ENCODE measurements around the gene PLXNB2. TPM values are rescaled to one million over a fixed set of nuclear protein-coding genes. Genes with fewer than 3 reads are reported as not detected.

PLXNB2 gene
- polyA plus RNA-seq, 1 donor from 2014 or later, result 38.6 TPM

DNA sequence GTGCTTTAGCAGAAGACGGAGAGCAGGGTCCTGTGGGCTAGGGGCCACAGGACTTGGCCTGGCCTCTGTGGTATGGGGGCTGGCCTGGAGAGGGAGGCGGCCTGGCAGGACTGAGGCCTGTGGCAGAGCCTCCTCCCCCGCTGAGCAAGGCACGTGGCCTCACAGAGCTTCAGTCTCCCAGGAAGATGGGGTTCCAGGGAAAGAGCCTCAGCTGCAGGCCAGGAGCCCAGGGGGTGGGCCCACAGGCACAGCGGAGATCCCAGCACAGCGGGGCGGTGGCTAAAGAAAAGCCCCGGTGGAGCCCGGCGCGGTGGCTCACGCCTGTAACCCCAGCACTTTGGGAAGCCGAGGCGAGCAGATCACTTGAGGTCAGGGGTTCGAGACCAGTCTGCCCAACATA lies 48.1 kb downstream of the PLXNB2 start:
- no peaks in the 10 kb centered on the region for H3K9me3 ChIP-seq (ENCODE audit: low read length)
- peaks cover 6% of the 10 kb centered on the region for H3K79me2 ChIP-seq (replicated peaks; ENCODE audit: insufficient read depth, low read length)
- no peaks in the 10 kb centered on the region for H3K36me3 ChIP-seq (ENCODE audit: insufficient read depth, low read length)
- no peak overlapping the region for H3K4me2 ChIP-seq (ENCODE audit: low read length)
- no peak overlapping the region for H2AFZ ChIP-seq (ENCODE audit: low read depth, low read length)
- H3K27ac ChIP-seq (ENCODE audit: low read length), result no peak overlapping the region
- H3F3A ChIP-seq (ENCODE audit: insufficient read depth, low read length, poor library complexity, severe bottlenecking), result no peaks in the 10 kb centered on the region
- H3K9ac ChIP-seq (ENCODE audit: low read length), result no peak overlapping the region
- no peaks in the 10 kb centered on the region for H3K27me3 ChIP-seq (ENCODE audit: insufficient read depth, low read depth, low read length)
- H3K4me3 ChIP-seq (ENCODE audit: low read length), result no peak overlapping the region
- no peak for TF ChIP-seq EP300 (conservative IDR thresholded peaks at IDR 0.05; ENCODE audit: poor library complexity, severe bottlenecking)
- TF ChIP-seq TAF1 (IDR thresholded peaks at IDR 0.05; ENCODE audit: low read depth), result no peak
- no peak for TF ChIP-seq EZH2 (IDR thresholded peaks at IDR 0.05; ENCODE audit: borderline replicate concordance, insufficient read depth, low read length, poor library complexity, severe bottlenecking)
- TF ChIP-seq, protein P1, sequence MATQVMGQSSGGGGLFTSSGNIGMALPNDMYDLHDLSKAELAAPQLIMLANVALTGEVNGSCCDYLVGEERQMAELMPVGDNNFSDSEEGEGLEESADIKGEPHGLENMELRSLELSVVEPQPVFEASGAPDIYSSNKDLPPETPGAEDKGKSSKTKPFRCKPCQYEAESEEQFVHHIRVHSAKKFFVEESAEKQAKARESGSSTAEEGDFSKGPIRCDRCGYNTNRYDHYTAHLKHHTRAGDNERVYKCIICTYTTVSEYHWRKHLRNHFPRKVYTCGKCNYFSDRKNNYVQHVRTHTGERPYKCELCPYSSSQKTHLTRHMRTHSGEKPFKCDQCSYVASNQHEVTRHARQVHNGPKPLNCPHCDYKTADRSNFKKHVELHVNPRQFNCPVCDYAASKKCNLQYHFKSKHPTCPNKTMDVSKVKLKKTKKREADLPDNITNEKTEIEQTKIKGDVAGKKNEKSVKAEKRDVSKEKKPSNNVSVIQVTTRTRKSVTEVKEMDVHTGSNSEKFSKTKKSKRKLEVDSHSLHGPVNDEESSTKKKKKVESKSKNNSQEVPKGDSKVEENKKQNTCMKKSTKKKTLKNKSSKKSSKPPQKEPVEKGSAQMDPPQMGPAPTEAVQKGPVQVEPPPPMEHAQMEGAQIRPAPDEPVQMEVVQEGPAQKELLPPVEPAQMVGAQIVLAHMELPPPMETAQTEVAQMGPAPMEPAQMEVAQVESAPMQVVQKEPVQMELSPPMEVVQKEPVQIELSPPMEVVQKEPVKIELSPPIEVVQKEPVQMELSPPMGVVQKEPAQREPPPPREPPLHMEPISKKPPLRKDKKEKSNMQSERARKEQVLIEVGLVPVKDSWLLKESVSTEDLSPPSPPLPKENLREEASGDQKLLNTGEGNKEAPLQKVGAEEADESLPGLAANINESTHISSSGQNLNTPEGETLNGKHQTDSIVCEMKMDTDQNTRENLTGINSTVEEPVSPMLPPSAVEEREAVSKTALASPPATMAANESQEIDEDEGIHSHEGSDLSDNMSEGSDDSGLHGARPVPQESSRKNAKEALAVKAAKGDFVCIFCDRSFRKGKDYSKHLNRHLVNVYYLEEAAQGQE (IDR thresholded peaks at IDR 0.05; ENCODE audit: borderline replicate concordance), result no peak
- no peak for TF ChIP-seq MXI1 (conservative IDR thresholded peaks at IDR 0.05; ENCODE audit: poor library complexity, severe bottlenecking)
- TF ChIP-seq SMC3 (conservative IDR thresholded peaks at IDR 0.05; ENCODE audit: poor library complexity), result no peak
- no peak for TF ChIP-seq CTCF (IDR thresholded peaks at IDR 0.05; ENCODE audit: poor library complexity, severe bottlenecking)
- no peak for TF ChIP-seq POLR2AphosphoS5 (IDR thresholded peaks at IDR 0.05)
- TF ChIP-seq RAD21 (conservative IDR thresholded peaks at IDR 0.05), result no peak
- no peaks in the 10 kb centered on the region for H3K9me2 ChIP-seq (ENCODE audit: insufficient read depth, low read length)
- no peaks in the 10 kb centered on the region for H4K20me1 ChIP-seq (ENCODE audit: insufficient read depth)

DNA sequence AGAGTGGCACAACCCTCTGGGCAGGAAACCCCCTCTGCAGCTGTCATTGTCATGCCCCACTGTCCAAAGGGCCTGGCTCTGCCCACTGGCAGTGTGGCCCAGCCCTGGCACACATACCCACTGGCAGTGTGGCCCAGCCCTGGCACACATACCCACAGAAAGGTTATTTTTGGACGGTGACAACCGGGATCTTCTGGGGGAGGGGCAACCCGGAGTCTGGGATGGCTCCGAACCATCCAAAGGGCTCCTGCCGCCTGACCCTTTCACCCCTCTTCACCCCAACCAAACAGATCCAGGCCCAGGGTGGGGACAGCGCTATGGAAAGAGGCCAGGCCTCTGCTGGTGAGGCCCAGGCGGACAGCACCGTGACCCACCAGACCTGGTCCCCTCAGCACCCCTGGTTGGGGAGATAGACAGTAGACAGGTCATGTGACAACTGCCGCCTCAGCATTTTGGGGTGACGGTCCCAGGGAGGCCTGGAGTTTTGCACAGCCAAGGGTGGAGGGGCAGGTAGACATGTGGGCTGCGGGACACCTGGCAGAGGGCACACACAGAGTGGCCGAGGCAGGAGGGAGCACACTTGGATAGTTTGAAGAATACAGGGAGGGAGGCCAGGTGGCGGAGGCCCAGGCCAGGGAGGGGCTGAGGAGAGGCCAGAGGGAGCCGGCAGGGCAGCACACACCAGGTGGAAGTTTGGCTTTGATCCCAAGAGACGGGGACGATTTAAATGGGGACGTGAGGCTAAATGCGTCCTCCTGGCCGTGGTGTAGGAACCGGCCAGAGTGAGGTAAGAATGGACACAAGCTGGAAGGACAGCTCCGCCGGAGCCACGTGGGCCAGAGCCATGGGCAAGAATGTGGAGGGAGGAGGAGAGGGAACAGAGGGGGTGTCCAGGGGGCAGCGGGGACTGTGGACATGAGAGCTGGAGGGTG lies 48.8 kb downstream of the PLXNB2 start:
- Histone ChIP-seq H3K4me2 (ENCODE audit: low read length) (no peak overlapping the region), H4K20me1 (ENCODE audit: insufficient read depth) (no peaks in the 10 kb centered on the region), H3K27me3 (ENCODE audit: insufficient read depth, low read depth, low read length) (no peaks in the 10 kb centered on the region), H3K9me3 (ENCODE audit: low read length) (no peaks in the 10 kb centered on the region), H2AFZ (ENCODE audit: low read depth, low read length) (no peak overlapping the region), H3K4me3 (ENCODE audit: low read length) (no peak overlapping the region), H3K36me3 (ENCODE audit: insufficient read depth, low read length) (no peaks in the 10 kb centered on the region), H3K27ac (ENCODE audit: low read length) (no peak overlapping the region), H3F3A (ENCODE audit: insufficient read depth, low read length, poor library complexity, severe bottlenecking) (no peaks in the 10 kb centered on the region), H3K9ac (ENCODE audit: low read length) (no peak overlapping the region), H3K79me2 (replicated peaks; ENCODE audit: insufficient read depth, low read length) (peaks cover 6% of the 10 kb centered on the region), H3K9me2 (ENCODE audit: insufficient read depth, low read length) (no peaks in the 10 kb centered on the region)
- no peak for TF ChIP-seq EP300 (conservative IDR thresholded peaks at IDR 0.05; ENCODE audit: poor library complexity, severe bottlenecking)
- no peak for TF ChIP-seq EZH2 (IDR thresholded peaks at IDR 0.05; ENCODE audit: borderline replicate concordance, insufficient read depth, low read length, poor library complexity, severe bottlenecking)
- no peak for TF ChIP-seq CTCF (IDR thresholded peaks at IDR 0.05; ENCODE audit: poor library complexity, severe bottlenecking)
- no peak for TF ChIP-seq POLR2AphosphoS5 (IDR thresholded peaks at IDR 0.05)
- no peak for TF ChIP-seq MXI1 (conservative IDR thresholded peaks at IDR 0.05; ENCODE audit: poor library complexity, severe bottlenecking)
- TF ChIP-seq SMC3 (conservative IDR thresholded peaks at IDR 0.05; ENCODE audit: poor library complexity), result no peak
- TF ChIP-seq RAD21 (conservative IDR thresholded peaks at IDR 0.05), result no peak
- TF ChIP-seq, protein P1 (IDR thresholded peaks at IDR 0.05; ENCODE audit: borderline replicate concordance), result no peak
- TF ChIP-seq TAF1 (IDR thresholded peaks at IDR 0.05; ENCODE audit: low read depth), result no peak

Data from neural cell (in vitro differentiated cells).